A549 treated with CORT108297 at 1 μM for 4 hours (cell line): ENCODE results near the gene TEX44. TPM values are rescaled to one million over a fixed set of nuclear protein-coding genes. Genes with fewer than 3 reads are reported as not detected.

Experiments used
- total RNA-seq: library from RNA; stranded (reverse); fragments of 200-300 nt; extraction: Qiagen RNA extraction; gene quantifications from 5 replicates; pipeline ENCODE4 v1.2.3, GENCODE V29; 2022

TEX44 gene
- total RNA-seq: not detected in 5 replicates

DNA sequence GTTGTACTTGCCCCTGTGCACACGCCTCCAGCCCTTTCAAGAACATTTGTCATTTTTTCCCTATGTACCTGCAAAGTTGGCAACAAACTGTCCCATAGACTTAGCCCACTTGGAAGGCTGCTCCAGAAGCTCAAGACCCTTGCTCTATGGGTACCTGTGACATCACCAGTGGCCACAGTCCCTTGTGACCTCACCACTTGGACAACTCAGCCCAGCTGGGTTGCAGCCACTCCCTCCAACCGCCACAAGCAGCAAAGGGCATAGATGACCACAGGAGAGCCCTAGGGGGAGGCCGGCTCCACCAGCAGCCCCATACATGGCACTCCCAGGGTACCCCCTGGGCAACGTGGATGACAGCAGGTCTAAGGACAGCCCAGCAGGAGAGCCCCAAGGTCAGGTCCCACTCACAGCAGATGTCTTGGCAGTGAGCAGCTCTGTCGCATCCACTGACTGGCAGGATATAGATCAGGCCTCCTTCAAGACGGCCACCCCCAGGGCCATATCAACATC is at the start of gene TEX44:
Gene TEX44 (plus strand): TSS at position 229 of the 510 bp plus-strand sequence. CDS start 88 bp downstream, at position 317.

Other genes with a start within 250 kb of the TEX44 start
- gene B3GNT7, start 197.2 kb upstream of the TEX44 start, total RNA-seq: 1.6 to 2.1 TPM (median 1.9 TPM) in 5 replicates
- gene NCL, start 128.4 kb upstream of the TEX44 start, total RNA-seq: 745 to 871 TPM (median 767 TPM) in 5 replicates
- gene NMUR1, start 62.4 kb upstream of the TEX44 start, total RNA-seq: 0.03 TPM in 1 of 5 replicates, not detected in the others
- gene PTMA, start 115.7 kb downstream of the TEX44 start, total RNA-seq: 1,439 to 1,763 TPM (median 1,540 TPM) in 5 replicates
- gene PDE6D, start 188.4 kb downstream of the TEX44 start, total RNA-seq: 20.0 to 25.0 TPM (median 23.4 TPM) in 5 replicates
- 35.9 to 43.7 TPM (median 40.9 TPM) in 5 replicates for gene COPS7B, start 193.6 kb downstream of the TEX44 start, total RNA-seq